Stimulated activated CD4-positive, alpha-beta T cell treated with anti-CD3 and anti-CD28 coated beads, Interleukin-15, amount 100 ng/mL, for 1 hour (primary cell): Measurements from ENCODE around the gene OR10G3.

Source experiments
- DNase-seq, 2 donors: peaks; one replicate each; pipeline ENCODE4 v3.0.0-alpha.2; 2020; ENCODE audit warnings: low read depth in 1 of 2, low spot score in 1 of 2

Gene OR10G3

DNA sequence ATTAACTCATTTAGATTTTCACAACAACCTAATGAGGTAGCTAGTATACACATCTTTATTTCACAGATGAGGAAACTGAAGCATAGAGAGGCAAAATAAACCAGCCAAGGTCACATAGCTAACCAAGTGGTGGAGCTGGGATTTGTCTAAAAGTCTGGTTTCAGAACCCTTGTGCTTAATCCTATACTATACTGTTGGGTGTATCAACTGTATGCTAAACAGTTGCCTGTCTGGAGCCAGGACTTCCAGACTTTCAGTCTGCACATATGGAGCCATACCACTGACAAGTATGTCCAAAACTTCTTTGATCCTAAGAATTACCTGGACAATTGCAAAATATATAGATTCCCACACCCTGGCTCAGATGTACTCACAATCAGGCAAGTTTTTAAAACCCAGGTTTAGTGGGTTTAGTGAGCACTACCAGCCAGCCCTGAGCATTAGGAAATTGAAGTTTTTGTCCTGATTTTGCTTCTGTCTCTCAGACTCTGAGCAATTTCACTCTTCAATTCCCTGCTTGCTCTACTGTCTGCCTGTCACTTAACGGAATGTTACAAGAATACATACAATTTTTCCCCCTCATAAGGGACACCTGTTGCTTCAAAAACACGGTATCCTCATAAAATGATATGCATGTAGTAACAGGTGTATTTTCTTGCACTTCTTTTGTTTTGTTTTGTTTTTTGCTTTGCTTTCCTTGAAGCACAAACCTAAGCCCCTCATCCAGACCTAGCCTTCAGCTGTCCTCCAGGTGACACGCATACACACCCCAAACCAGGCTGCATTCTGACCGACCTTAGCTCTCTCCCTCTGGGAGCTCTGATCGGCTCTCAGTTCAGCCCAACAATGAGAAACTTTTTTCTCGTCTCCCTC lies 44.1 kb downstream of the OR10G3 start:
- DNase-seq, result no peak

DNA sequence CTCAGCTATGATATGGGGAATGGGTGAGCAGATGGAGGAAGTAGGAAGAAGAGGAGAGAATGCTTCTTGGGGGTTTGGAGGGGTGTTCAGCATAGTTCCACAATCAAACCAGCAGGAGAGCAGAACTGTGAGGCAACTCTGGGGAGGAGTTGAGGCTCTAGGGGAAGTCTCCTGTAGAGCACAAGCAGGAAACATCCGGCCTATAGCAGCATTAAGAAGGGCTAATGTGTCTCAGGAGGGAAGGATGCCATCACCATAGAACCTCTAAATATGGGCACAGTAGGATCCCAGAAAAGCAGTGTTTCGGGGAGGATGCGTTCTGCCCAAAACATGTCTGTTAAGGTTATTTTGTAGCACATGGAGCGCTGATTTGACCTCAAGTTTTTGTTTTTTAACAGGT lies 45.3 kb downstream of the OR10G3 start:
- DNase-seq, result no peak

DNA sequence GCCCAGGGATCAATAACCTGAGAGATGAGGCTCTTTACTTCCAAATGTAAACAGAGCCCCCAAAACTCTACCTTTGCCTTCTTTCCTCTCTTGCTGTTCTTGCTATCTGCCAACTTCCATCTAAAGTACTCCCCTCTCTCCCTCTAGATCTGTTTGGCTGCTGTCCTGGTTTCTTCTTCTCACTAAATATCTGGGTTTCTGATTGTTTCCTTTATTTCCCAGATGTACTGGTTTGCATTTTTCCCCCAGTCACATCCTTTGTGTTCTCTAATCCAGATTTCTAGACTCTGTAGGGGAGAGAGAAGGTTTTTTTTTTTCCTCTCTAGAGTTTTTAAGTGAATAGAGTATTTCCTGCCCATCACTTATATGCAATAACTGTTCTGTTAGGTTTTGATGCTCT lies 46.6 kb downstream of the OR10G3 start:
- DNase-seq, result no peak

DNA sequence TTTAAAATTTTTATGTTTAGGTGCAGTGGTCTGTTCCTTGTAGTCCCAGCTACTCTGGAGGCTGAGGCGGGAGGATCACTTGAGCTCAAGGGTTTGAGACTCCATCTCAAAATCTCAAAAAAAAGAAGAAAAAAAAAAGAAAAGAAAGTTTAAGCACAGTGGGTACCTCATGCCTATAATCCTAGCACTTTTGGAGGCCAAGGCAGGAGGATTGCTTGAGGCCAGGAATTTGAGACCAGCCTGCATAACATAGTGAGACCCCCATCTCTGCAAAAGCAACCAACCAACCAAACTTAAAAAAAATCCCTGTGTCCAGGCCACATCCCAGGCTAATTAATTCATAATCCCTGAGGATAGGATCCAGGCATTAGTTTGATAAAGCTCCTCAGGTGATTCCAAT lies 50.4 kb downstream of the OR10G3 start:
- no peak for DNase-seq

DNA sequence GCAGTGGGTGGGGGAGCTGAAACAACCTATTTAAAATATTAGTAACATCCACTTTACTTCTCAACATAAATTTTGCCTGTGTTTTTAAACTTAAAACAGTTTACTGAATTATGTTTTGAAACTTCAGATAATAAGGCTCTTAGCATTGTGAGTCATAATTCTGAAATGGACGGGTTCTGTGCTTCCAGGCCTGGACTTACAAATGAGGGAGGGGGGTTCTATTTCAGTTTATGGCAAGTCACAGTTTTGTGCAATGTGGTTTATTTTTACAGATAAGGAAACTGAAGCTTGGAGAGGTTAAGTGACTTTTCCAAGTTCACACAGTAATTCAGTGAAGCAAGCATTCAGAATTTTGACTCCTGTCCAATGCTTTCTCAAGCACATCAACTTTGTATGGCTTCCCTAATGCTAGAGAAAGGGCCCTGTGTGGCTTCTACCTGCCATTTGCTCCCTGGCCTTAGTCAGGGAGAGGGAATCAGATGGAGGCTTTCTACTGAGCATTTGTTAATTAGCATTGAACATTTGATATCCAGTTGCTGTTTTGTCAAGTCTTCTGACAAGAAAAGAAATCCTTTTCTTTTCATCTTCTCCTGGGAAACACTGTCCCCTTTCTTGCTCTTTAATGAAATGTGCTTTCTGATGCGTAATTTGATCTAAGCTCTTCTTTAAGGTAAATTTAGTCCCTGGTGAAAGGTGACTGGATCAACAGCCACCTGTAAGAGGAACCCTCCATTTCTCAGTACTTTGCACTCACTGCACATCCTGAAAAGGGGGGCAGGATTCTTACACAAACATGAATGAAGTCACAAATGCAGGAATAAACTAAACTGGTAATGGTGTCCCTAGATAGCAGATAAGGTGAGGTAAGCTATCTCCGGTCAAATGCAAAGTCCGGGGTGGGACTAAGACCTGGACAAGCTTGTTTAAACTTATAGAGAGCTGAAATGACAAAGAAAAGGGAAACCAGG lies 51.2 kb downstream of the OR10G3 start:
- DNase-seq, result no peak

DNA sequence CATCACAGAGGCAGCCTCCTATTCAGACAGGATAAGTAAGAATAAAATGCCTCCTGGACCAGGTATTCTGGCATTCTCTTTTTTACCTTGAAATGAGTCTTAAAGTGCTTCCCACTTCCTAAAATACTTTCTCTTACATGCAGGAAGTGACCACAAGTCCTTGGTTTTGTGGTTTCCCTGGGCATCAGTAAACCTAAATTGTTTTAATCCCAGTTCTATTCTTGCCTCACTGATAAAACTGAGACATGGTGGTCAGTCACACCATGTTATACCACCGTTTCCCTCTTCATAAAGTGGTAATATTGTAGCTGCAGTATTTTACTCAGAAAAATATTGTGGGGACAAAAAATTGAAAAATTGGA lies 52.6 kb downstream of the OR10G3 start:
- DNase-seq, result no peak

DNA sequence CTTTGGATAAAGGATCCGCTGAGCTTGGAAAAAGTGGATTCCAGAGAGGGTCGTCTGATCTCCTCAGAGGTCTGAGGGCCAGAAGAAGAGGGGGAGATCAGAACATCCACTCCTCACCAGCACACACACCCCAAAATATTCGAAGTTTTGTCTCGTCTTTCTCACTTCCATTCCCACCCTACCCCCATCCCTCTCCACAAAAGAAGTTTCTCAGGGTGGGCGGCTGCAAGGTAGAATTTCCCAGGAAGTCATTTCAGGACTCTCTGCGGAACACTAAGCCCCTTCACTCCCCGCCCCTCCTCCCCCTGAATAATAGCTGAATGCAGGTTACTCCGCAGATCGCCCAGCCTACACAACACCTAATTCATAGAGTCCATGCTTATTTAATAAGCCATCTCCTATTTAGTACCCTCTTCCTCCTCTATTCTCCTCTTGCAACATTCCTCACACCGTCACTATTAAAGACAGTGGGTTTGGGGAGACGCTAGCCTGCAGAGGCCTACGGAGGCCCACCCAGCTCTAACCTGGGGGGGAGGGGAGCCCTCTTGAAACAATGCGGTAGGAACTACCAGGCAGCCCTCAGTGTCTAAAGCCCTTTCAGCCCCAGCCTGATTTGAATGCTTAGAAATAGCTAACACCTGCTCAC lies 53.1 kb downstream of the OR10G3 start:
- DNase-seq, result no peak

DNA sequence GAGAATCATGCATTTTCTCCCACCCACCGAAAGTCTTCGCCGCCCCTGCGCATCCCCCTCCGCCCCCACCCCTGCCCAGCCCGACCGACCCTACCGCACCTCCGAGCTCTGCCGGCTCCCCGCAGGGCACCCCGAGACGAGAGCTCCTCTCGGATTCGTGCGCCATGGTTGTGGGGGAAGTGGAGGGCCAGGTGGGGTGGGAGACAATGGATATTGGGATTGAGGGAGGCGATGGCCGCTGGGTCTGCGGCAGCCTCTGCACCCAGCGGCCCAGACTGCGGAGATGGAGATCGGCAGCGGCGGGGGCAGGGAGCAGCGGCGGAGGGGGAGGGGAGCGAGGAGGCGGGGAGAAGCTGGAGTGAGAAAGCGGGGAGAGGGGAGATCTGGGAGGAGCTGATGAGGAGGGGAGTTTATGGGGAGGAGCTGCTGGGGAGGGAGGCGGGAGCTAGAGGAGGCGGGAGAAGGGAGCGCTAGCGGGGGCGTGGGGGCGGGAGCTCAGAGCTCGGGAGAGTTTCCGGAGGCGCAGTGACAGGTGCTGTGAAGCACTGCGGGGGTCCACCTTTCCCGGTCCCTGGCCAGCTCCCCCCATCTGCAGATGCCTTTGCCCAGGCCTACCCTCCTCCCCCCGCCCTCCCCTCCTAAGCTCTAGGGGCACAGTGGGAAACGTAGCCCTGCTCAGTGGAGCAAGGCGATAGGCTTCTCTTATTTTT lies 53.8 kb downstream of the OR10G3 start, which contains the start of gene SALL2:
Gene SALL2 (minus strand): TSS at position 385 of the 710 bp plus-strand sequence. CDS start 219 bp downstream, at position 166.
- peak; percentile 27 to 53 for DNase-seq

DNA sequence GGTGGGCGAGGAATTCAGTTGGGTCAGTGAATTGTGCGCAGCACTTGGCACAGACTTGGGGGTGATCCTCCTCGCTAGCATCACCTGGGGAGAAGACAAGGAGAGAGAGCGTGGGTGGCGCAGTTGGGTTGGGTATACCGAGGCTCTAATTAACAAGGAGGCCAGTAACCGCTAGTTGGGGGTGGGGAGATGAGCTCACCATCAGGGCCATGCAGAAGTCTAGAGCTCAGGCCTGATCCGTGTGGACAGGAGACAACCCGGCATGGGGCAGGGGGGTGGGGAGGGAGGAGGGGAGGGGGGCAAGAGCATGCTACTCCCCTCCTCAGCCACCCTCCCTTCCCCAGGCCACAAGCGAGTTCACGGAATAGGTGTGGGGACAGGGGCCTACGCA lies 54.3 kb downstream of the OR10G3 start:
- DNase-seq, result no peak

DNA sequence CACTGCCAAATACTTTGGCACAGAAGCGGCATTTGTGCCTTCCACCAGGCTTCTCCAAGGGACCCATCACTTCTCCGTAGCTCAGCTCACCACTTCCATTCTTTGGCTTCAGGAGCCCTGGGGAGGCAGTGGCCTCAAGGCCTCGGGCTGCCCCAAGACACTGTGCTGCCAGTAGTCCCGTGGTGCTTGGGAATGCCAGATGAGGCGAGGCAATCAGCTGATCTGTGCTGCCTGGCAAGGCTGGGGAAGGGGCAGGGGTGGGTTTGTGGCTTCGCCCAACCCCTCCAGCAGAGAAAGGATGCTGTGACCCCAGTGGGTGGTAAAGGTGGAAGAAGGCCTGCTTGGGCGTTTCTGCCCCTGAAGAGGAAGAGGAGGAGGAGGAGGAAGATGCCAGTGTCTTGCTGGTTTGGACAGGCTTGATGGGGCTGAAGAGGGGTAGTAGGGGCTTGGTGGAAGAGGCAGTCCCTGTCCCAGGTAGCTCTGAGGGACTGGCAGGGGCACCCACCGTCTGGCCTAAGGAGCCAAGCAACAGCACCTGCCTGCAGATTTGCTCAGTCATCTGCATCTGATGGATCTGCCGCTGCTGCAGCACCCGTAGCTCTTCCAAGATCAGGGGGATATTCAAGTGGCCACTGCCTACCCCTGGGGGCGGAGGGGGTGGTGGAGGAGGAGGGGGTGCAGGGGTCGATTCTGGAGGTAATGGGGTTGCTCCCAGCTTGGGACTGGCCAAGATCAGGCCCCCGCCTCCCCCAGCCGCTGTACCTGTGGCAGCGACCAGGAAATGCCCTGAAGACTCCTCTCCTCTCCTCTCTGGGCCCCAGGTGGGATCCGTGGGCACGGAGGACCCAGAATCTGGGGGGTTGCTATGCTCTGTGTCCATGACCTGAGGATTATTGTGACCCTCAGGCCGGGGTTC lies 55.0 kb downstream of the OR10G3 start:
- no peak for DNase-seq

DNA sequence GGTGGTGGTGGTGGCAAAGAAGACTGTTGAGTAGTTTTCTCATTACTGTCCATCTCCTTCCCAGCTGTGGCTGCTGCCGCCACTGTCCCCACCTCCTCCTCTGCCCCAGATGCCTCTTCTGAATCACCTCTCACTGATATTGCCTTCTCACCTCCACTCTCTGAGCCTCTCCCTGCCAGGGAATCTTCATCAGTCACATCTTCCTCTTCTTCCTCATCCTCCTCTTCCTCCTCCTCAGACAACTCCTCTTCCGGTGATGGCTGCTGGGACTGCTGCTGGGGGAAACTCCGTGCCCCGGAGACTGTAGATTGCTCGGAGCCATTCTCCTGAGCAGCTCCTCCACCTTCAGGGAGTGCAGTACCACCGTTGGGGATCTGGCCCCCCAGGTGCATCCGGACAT lies 56.7 kb downstream of the OR10G3 start:
- no peak for DNase-seq

DNA sequence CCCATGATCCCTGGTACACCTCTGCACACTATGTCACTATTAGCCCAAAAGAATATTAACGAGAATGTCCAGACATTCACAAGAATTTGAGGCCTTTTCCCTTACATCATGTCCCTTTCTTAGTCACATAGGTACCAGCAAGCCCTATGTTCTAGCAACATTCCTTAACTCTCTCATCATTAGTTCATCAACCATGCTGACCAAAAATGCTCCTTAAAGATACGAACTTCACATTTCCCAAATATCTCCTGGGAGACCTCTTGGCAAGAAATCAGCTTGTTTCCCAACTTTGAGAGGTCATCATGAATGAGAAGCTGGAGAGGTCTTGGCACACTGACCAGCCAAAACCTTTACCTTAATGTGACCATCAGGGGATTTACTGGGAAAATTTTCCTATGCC lies 58.4 kb downstream of the OR10G3 start:
- DNase-seq, result no peak

DNA sequence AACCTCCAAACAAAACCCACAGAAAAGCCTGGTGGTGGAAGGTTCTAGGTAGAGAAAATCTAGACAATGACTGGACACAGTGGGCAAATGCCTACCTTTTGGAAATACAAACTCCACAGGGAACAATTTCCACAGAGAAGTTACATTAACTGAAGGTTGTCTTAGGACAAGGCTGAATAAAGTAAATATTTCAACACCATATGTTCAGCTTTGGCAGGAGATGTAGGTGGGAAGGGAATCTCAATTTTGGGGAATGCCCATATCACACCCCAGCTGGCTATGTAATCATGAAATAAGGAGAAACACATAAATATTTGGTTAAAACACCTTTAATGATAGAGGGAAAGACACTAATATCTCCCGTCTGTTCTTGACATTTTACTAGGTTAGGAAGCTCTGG lies 59.1 kb downstream of the OR10G3 start:
- no peak for DNase-seq

DNA sequence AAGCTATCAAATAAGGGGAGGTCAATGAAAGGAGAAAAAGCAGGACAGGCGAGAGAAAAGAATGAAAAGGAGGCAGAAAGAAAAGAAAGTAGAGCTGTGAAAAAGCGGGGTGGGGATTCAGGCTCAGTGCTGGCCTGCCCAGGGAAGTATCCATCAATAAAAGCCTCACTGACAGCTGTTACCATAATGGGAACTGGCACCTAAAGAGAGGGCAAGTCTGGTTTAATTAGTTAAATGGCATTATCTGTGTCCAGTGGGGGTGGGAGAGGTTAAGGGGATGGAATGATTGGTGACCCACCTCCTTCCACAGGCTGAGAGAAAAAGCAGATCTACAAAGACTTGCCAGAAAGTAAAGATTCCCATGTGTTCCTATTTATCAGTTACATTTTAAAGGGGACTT lies 61.2 kb downstream of the OR10G3 start:
- no peak for DNase-seq
